Fibroblast of the aortic adventitia (primary cell): ENCODE results near the gene METTL23. TPM values are rescaled to one million over a fixed set of nuclear protein-coding genes. Genes with fewer than 3 reads are reported as not detected.

ENCODE experiments used
- DNase-seq: peaks from one replicate; pipeline ENCODE4 v3.0.0-alpha.2; 2010; ENCODE audit warnings: low read depth
- H3K4me3 ChIP-seq: 2 replicates; pipeline ENCODE4 v1.5.1; 2011; ENCODE audit warnings: low read depth, mild to moderate bottlenecking, control low read depth, low read length, moderate library complexity
- total RNA-seq: library from RNA; depleted of rRNA; stranded (reverse); fragments of >200 nt; gene quantifications from 2 replicates; pipeline ENCODE4 v1.2.3, GENCODE V29; 2012; ENCODE audit warnings: low replicate concordance
- TF ChIP-seq, protein P1 (sequence below): IDR thresholded peaks from 2 replicates; pipeline ENCODE4 v1.5.1; 2011; ENCODE audit warnings: mild to moderate bottlenecking, low read length, control low read depth, inconsistent platforms; ENCODE audit not compliant: insufficient read depth

Gene METTL23
- total RNA-seq, 1 donor, result 29.1 TPM

DNA sequence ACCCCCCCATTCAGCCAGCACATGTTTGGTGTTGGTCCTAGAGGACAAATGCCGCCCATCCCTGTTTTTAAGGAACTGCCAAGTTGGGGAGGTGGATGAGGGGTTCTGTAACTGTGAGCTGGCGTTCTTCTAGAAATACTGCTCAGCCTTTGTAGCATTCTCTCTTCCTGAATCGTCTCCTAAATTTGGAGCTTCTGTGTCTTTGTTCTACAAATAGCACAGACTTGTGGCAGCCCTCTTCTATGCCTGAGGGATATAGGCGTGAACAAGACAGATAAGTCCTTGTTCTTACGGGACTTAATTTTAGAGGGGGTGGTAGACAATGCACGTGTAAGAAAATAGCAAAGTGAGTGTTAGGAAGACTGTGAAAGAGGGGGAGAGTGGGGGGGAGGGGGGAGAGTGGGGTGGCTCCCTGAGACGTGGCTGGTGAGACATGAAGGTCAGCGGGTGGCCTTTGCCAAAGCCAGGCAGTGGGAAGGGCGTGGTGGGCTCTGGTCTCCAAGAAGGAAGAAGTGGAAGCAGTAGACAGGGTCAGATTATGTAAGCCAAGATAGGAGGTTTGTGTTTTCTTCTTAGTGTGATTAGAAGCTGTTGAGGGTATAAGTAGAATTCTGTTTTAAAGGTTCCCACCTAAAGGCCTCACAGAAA is 21.2 kb downstream of the METTL23 start:
- DNase-seq, result no peak
- TF ChIP-seq, protein P1, sequence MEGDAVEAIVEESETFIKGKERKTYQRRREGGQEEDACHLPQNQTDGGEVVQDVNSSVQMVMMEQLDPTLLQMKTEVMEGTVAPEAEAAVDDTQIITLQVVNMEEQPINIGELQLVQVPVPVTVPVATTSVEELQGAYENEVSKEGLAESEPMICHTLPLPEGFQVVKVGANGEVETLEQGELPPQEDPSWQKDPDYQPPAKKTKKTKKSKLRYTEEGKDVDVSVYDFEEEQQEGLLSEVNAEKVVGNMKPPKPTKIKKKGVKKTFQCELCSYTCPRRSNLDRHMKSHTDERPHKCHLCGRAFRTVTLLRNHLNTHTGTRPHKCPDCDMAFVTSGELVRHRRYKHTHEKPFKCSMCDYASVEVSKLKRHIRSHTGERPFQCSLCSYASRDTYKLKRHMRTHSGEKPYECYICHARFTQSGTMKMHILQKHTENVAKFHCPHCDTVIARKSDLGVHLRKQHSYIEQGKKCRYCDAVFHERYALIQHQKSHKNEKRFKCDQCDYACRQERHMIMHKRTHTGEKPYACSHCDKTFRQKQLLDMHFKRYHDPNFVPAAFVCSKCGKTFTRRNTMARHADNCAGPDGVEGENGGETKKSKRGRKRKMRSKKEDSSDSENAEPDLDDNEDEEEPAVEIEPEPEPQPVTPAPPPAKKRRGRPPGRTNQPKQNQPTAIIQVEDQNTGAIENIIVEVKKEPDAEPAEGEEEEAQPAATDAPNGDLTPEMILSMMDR, result no peak
- no peak overlapping the region for H3K4me3 ChIP-seq

DNA sequence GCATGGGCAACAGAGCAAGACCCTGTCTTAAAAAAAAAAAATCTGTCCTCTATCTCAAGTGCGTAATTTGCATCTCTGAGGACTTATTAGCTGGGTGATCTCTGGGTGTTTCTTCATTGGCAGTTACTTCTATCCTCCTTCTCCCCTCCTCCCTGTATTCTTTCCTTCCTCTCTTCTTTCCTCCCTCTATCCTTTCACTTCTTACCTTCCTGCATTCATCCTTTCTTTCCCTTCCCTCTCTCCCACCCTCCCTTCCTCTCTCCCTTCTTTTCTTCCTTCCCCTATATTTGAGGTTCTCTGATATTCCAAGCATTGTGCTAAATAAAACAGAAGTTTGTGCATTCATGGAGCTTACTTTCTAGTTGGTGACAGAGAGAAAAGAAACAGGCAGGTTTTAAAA is 22.0 kb downstream of the METTL23 start:
- H3K4me3 ChIP-seq, result no peak overlapping the region
- TF ChIP-seq, protein P1, result no peak
- no peak for DNase-seq

DNA sequence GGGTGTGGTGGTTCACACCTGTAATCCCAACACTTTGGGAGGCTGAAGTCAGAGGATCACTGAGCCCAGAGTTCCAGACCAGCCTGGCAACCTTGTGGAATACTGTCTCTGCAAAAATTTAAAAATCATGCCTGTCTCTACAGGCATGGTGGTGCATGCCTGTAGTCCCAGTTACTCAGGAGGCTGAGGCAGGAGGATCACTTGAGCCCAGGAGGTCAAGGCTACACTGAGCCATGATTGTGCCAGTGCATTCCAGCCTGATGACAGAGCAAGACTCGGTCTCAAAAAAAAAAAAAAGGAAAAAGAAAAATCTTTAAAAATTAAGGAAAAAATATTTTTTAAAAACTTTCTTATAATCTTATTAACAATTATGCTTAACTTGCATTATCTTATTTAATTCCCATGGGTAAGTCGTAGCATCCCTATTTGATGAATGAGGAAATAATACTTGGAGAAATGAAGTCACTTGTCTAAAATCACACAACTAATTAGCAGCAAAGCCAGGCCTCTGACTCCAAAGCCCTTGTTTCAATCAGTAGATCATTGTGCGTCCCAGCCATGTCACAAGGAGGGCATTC is 24.9 kb downstream of the METTL23 start:
- TF ChIP-seq, protein P1, result no peak
- DNase-seq, result no peak
- H3K4me3 ChIP-seq, result no peak overlapping the region

DNA sequence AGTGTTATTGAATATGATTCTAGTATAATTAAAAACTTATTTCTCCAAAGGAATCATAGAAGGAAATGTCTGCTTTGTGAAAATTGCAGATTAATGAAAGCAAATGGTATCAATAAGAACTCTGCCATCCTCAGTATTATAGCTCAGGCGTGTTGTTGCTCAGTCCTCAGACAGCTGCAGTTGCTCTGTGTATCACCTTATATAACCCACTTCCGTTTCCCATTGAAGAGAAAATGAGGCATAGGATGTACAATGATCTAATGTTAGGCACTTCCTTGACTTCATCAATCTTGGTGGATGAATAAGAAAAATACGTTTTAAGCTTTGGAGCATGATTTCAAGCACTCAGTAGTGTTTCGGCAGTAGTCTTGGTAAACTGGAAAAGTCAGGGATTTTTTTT is 25.4 kb downstream of the METTL23 start:
- TF ChIP-seq, protein P1, result no peak
- H3K4me3 ChIP-seq, result no peak overlapping the region
- DNase-seq, result no peak

DNA sequence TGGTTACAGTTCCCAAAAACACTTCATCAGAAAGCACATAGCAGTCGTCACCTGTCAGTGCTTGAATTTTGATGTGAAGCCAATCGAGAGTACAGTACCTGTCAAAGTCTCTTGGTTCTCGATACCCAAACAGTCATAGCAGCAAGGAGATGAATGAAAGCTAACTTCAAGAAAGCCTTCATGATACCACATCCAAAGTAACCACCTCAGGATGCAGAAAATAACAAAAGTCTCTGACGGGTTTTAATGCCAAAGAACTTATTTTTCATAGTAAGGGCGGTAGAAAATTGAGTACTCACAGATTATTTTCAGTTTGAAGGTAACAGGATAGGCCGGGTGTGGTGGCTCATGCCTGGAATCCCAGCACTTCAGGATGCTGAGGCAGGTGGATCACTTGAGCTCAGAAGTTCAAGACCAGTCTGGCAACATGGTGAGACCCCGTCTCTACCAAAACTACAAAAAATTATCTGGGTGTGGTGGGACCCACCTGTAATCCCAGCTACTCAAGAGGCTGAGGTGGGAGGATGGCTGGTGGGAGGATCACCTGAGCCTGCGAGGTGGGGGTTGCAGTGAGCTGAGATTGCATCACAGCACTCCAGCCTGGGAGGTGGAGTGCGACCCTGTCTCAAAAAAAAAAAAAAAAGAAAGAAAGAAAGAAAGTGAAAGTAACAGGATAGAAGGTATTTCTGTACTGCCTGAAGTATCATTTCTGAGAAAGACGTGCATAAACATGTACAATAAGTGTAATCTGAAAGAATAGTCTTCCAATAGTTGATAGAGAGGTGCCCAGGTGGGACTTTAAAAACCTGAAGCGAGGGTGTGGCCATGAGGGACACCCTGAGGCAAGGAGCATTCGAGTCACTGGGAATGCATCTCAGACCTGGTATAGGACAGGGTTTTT is 26.7 kb downstream of the METTL23 start:
- DNase-seq, result no peak
- TF ChIP-seq, protein P1, result no peak
- H3K4me3 ChIP-seq, result no peak overlapping the region

DNA sequence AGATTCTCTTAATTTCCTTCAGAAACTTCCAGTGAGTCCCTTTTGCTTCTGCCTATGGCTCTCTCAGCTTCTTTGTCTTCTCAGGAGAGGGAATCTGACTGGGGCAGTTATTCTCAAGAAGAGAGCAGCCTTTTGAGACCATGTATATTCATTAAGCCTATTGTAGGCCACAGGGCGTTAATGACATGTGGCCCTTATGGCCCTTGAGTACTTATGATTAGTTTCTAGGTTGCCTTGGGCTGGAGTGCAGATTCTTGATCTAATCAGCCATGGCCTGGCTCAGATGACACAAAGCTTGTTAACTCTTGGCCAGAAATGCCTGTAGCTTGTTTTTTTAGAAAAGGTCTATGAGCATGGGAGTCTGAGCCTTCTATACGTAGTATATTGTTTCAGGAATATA is 28.6 kb downstream of the METTL23 start:
- H3K4me3 ChIP-seq, result no peak overlapping the region
- no peak for DNase-seq
- TF ChIP-seq, protein P1, result no peak
